Karpas-422 (cell line): Measurements from ENCODE around the gene B4GALT1. TPM values are rescaled to one million over a fixed set of nuclear protein-coding genes. Genes with fewer than 3 reads are reported as not detected.

ENCODE experiments used
- DNase-seq: peaks from one replicate; pipeline ENCODE4 v3.0.0-alpha.2; 2015
- H2AFZ ChIP-seq: fragments of 200-600 bp; sonication (generic); 2 replicates; pipeline ENCODE4 v1.6.1; 2014; ENCODE audit warnings: antibody characterized with exemption, low read length, mixed read lengths
- H3K27ac ChIP-seq: fragments of 200-600 bp; sonication (generic); 2 replicates; pipeline ENCODE4 v1.5.1; 2014; ENCODE audit warnings: mild to moderate bottlenecking, low read length, moderate library complexity
- H3K27me3 ChIP-seq: fragments of 200-600 bp; sonication (generic); 2 replicates; pipeline ENCODE4 v1.6.1; 2014; ENCODE audit warnings: low read length, mixed read lengths
- H3K36me3 ChIP-seq: fragments of 200-600 bp; sonication (generic); 2 replicates; pipeline ENCODE4 v1.6.1; 2014; ENCODE audit warnings: low read length, mixed read lengths; ENCODE audit not compliant: insufficient read depth
- H3K4me1 ChIP-seq: fragments of 200-600 bp; sonication (generic); 2 replicates; pipeline ENCODE4 v1.6.1; 2014; ENCODE audit warnings: mild to moderate bottlenecking, low read length, mixed read lengths
- H3K4me2 ChIP-seq: fragments of 200-600 bp; sonication (generic); 2 replicates; pipeline ENCODE4 v1.6.1; 2014; ENCODE audit warnings: low read length, low read depth, mild to moderate bottlenecking; ENCODE audit not compliant: poor library complexity, severe bottlenecking
- H3K4me3 ChIP-seq: fragments of 200-600 bp; sonication (generic); 2 replicates; pipeline ENCODE4 v1.5.1; 2014; ENCODE audit warnings: mild to moderate bottlenecking, antibody characterized with exemption, low read length, mixed read lengths
- H3K79me2 ChIP-seq: fragments of 200-600 bp; sonication (generic); 2 replicates; pipeline ENCODE4 v1.6.1; 2014; ENCODE audit warnings: mild to moderate bottlenecking, low read length, mixed read lengths
- H3K9ac ChIP-seq: fragments of 200-600 bp; sonication (generic); 2 replicates; pipeline ENCODE4 v1.6.0; 2014; ENCODE audit warnings: low read length
- H3K9me2 ChIP-seq: fragments of 200-600 bp; sonication (generic), shearing (Covaris generic); replicated peaks from 2 replicates; pipeline ENCODE4 v1.6.0; 2014; ENCODE audit warnings: mild to moderate bottlenecking, low read length, moderate library complexity; ENCODE audit not compliant: insufficient read depth
- H3K9me3 ChIP-seq: fragments of 300-700, 200-600 bp; sonication (generic); 2 replicates; pipeline ENCODE4 v1.6.1; 2014; ENCODE audit warnings: low read length, mixed read lengths
- H4K20me1 ChIP-seq: fragments of 200-600 bp; sonication (generic); 2 replicates; pipeline ENCODE4 v1.6.1; 2014; ENCODE audit warnings: mild to moderate bottlenecking, antibody characterized with exemption, low read length, low read depth; ENCODE audit not compliant: insufficient read depth
- total RNA-seq: library from RNA; depleted of rRNA; stranded (reverse); fragments of >200 nt; shearing (Covaris generic); gene quantifications from 2 replicates; pipeline ENCODE4 v1.2.3, GENCODE V29; 2014; ENCODE audit warnings: low replicate concordance

B4GALT1 gene
- total RNA-seq, 1 experiment from 2014 or later, result 6.9 TPM

DNA sequence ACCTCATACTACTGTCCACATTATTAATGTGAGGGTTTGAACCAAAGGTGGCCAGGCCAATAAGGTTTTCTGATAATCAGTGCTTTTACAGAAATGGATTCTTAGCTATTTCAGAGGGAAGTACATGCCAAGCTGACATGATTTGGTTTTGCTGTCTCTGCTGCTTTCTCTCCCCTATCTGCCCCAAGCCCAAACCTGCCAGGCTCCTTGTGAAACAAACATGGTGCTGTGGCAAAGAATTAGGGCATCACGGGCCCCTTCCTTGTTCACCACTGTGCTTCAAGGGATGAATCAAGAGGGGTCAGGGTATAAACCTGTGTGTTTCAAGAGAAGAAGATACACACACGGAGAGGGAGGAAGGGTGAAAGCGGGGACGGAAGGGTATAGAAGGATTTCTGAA lies 49.3 kb downstream of the B4GALT1 start:
- Histone ChIP-seq H3K9me3 (no peaks in the 10 kb centered on the region), H3K9ac (no peak overlapping the region), H3K27me3 (no peaks in the 10 kb centered on the region), H3K4me2 (no peak overlapping the region), H4K20me1 (no peaks in the 10 kb centered on the region), H3K4me3 (no peak overlapping the region), H3K4me1 (no peaks in the 10 kb centered on the region; the same call in 1 of the 2 replicates), H3K79me2 (no peaks in the 10 kb centered on the region), H3K36me3 (no peaks in the 10 kb centered on the region), H2AFZ (no peak overlapping the region), H3K27ac (no peak overlapping the region), H3K9me2 (no peaks in the 10 kb centered on the region)
- no peak for DNase-seq

- Histone ChIP-seq H3K27me3 (no peaks in the 10 kb centered on the region), H3K4me2 (no peak overlapping the region), H3K4me3 (no peak overlapping the region), H3K9me3 (no peaks in the 10 kb centered on the region), H3K79me2 (no peaks in the 10 kb centered on the region), H3K9ac (no peak overlapping the region), H3K4me1 (no peaks in the 10 kb centered on the region; the same call in 1 of the 2 replicates), H3K9me2 (no peaks in the 10 kb centered on the region), H4K20me1 (no peaks in the 10 kb centered on the region), H3K36me3 (no peaks in the 10 kb centered on the region), H2AFZ (no peak overlapping the region), H3K27ac (no peak overlapping the region)
- no peak for DNase-seq
Observed at GRCh38 chr9:33117306-33117705, 49.8 kb downstream of the B4GALT1 start.

DNA sequence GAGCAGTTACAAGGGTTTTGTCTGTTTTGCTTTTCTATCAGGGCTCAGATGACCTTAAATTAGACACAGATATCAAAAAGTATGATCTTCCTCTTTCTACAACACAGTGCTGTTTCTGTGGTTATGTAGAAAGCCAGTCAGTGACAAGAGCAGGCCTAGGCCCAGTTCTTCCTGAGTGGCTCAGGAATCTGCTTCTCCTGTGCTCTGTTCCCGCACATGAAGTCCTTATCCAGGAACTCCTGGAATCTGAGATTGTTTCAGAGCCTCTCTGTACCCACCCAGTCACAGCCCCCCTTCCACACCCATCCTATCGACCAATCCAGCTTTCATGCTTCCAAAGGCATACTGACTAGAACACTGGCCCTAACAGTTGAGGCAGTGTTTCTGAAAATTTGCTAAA lies 50.3 kb downstream of the B4GALT1 start:
- Histone ChIP-seq H3K36me3 (no peaks in the 10 kb centered on the region), H3K79me2 (no peaks in the 10 kb centered on the region), H3K4me2 (no peak overlapping the region), H3K27me3 (no peaks in the 10 kb centered on the region), H4K20me1 (no peaks in the 10 kb centered on the region), H3K9me3 (no peaks in the 10 kb centered on the region), H3K9me2 (no peaks in the 10 kb centered on the region), H3K9ac (no peak overlapping the region), H3K27ac (no peak overlapping the region), H2AFZ (no peak overlapping the region), H3K4me1 (no peaks in the 10 kb centered on the region; the same call in 1 of the 2 replicates), H3K4me3 (no peak overlapping the region)
- no peak for DNase-seq

- H3K27me3 ChIP-seq, result no peaks in the 10 kb centered on the region
- no peaks in the 10 kb centered on the region; the same call in 1 of the 2 replicates for H3K4me1 ChIP-seq
- H4K20me1 ChIP-seq, result no peaks in the 10 kb centered on the region
- no peaks in the 10 kb centered on the region for H3K36me3 ChIP-seq
- no peaks in the 10 kb centered on the region for H3K9me2 ChIP-seq
- H3K27ac ChIP-seq, result no peak overlapping the region
- no peak for DNase-seq
- H3K4me2 ChIP-seq, result no peak overlapping the region
- no peak overlapping the region for H3K4me3 ChIP-seq
- H3K79me2 ChIP-seq, result no peaks in the 10 kb centered on the region
- no peaks in the 10 kb centered on the region for H3K9me3 ChIP-seq
- H3K9ac ChIP-seq, result no peak overlapping the region
- no peak overlapping the region for H2AFZ ChIP-seq
Observed at GRCh38 chr9:33114746-33115145, 52.4 kb downstream of the B4GALT1 start.

DNA sequence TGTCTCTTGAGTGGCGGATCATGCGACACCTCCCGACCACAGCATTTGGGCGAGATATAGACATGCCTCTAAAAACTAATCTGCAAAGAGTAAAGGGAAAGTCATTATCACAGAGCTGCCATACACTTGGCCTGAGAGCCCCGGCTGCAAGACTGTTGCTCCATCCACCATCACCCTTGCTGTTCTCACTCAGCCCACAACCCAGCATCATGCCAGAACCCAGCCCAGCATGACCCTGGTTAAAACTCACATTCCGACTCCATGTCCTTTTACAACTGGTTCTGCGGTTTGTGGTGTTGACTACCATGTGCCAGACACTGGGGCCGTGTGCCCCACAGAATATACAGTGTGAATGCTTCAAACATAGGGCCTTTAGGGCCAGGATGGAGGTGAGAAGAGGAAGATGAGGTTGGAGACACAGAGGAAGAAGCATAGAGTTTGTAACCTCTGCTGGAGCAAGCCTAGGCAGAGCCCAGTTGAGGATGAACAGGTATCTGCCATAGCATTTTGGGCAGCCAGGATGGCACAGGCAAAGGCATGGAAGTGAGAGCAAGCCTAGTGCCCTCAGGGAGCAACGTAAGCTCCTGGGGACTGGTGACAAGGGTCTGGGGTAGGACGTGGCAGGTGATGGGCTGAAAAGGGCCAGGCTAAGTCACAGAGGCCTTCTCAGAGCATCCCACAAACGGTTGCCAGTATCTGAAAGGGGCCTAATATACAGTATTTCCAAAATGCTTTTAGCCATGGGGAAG lies 53.2 kb downstream of the B4GALT1 start:
- H3K9me3 ChIP-seq, result no peaks in the 10 kb centered on the region
- no peaks in the 10 kb centered on the region for H3K36me3 ChIP-seq
- no peaks in the 10 kb centered on the region for H3K27me3 ChIP-seq
- no peaks in the 10 kb centered on the region; the same call in 1 of the 2 replicates for H3K4me1 ChIP-seq
- no peaks in the 10 kb centered on the region for H3K9me2 ChIP-seq
- H3K27ac ChIP-seq, result no peak overlapping the region
- DNase-seq, result peak; percentile 34
- no peaks in the 10 kb centered on the region for H3K79me2 ChIP-seq
- H2AFZ ChIP-seq, result no peak overlapping the region
- H3K4me3 ChIP-seq, result no peak overlapping the region
- H3K9ac ChIP-seq, result no peak overlapping the region
- H3K4me2 ChIP-seq, result no peak overlapping the region
- H4K20me1 ChIP-seq, result no peaks in the 10 kb centered on the region

DNA sequence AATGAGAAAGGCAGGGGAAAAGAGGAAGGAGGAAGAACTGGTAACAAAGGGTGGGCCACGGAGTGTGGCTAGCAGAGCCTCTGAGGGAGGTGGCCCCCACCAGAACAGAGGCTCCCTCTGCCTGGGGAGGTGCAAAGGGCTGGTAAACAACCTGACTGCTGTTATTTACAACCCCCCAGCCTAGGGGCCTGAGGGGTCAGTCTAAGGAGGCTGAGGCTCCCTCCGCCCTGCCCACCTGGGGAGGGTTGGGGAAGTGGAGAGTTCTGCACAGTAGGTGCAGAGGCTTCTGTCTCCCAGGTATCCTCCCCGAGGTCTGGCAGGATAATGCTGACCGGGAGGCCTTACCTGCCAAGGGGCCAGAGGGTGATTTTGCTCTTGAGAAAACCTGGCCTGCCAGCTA lies 55.0 kb downstream of the B4GALT1 start:
- peaks cover 6% of the 10 kb centered on the region for H3K4me1 ChIP-seq
- H2AFZ ChIP-seq, result no peak overlapping the region
- no peaks in the 10 kb centered on the region for H3K27me3 ChIP-seq
- H3K27ac ChIP-seq, result no peak overlapping the region
- H3K9ac ChIP-seq, result no peak overlapping the region
- no peak overlapping the region for H3K4me2 ChIP-seq
- no peaks in the 10 kb centered on the region for H3K9me2 ChIP-seq
- H3K79me2 ChIP-seq, result no peaks in the 10 kb centered on the region
- H4K20me1 ChIP-seq, result no peaks in the 10 kb centered on the region
- H3K4me3 ChIP-seq, result no peak overlapping the region
- no peaks in the 10 kb centered on the region for H3K36me3 ChIP-seq
- peak; percentile 29 for DNase-seq
- H3K9me3 ChIP-seq, result no peaks in the 10 kb centered on the region

DNA sequence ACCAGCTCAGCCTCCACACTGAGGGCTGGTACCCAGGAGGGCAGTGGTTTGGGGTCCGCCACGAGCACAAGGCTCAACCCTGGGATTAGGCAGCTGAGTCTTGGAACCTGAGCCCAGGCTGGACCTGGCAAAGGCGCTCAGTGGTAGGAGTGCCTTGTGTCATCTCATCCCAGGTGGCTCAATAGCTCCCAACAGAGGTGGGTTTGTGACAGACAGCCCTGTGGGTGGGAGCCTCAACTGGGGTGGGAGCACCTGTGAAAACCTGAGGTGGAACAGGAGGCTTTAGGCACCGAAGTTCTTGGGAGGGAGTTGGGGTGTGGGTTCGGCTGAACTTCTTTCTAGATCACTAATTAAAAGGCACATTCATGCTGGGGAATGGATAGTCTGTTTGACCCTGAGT lies 55.5 kb downstream of the B4GALT1 start:
- Histone ChIP-seq H3K36me3 (no peaks in the 10 kb centered on the region), H3K4me3 (no peak overlapping the region), H3K9ac (no peak overlapping the region), H3K79me2 (no peaks in the 10 kb centered on the region), H3K9me3 (no peaks in the 10 kb centered on the region), H3K9me2 (no peaks in the 10 kb centered on the region), H3K4me2 (no peak overlapping the region), H2AFZ (no peak overlapping the region), H3K4me1 (peaks cover 11% of the 10 kb centered on the region), H3K27ac (no peak overlapping the region), H4K20me1 (no peaks in the 10 kb centered on the region), H3K27me3 (no peaks in the 10 kb centered on the region)
- no peak for DNase-seq

DNA sequence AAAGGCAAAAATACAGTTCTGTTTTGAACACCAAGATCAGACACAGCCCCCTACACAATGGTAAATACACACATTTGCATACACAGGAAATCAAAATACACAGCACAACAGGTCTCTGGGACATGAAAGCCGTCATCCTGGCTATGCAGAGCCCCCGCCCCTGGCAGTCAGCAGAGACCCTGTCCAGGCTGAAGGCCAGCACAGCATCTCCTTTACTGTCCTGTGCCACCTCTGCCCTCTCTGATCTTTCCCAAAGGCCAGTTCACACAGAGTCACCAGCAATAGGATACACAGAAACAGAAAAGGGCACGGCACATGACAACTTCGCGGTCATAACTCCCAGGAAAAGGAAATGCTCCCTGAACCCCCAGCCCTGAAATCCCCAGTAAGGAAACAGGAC lies 56.5 kb downstream of the B4GALT1 start:
- no peaks in the 10 kb centered on the region for H3K36me3 ChIP-seq
- H2AFZ ChIP-seq, result no peak overlapping the region

More for the DNA sequence above, 56.5 kb downstream of the B4GALT1 start:
- Histone ChIP-seq H3K4me1 (peaks cover 12% of the 10 kb centered on the region), H4K20me1 (no peaks in the 10 kb centered on the region), H3K4me3 (no peak overlapping the region), H3K79me2 (no peaks in the 10 kb centered on the region), H3K27me3 (no peaks in the 10 kb centered on the region), H3K4me2 (no peak overlapping the region), H3K9me3 (no peaks in the 10 kb centered on the region), H3K9me2 (no peaks in the 10 kb centered on the region), H3K9ac (no peak overlapping the region), H3K27ac (no peak overlapping the region)
- no peak for DNase-seq
